Right lobe of liver (tissue), 6 donors: ENCODE results near the gene MARCHF6. TPM values are rescaled to one million over a fixed set of nuclear protein-coding genes. Genes with fewer than 3 reads are reported as not detected.
"Not testable (repeated sequence)": the region's sequence is repeated elsewhere in the genome, so short reads cannot be mapped to it uniquely, and the experiment has no call there.

ENCODE experiments used
- ATAC-seq, 4 donors: fragments of 200-7000 bp; cut with Tn5 transposase; one replicate each; pipeline ENCODE4 v1.9.1; 2020; ENCODE audit warnings: mild to moderate bottlenecking in 4 of 4, moderate library complexity in 4 of 4
- DNase-seq, 3 donors: peaks; one replicate each; pipeline ENCODE4 v3.0.0-alpha.2; 2020
- H3K27ac ChIP-seq, 3 donors: fragments of 200-600 bp; one replicate each; pipeline ENCODE4 v1.8.0; 2022
- H3K27me3 ChIP-seq, 2 donors: fragments of 200-600 bp; one replicate each; pipeline ENCODE4 v1.8.0; 2022
- H3K36me3 ChIP-seq, 4 donors: fragments of 200-600 bp; sonication (generic) in 1 of 4; one replicate each; pipeline versions ENCODE4 v1.5.1 to v1.8.0; 2017 to 2022; ENCODE audit warnings: control low read depth in 1 of 4
- H3K4me1 ChIP-seq, 4 donors: fragments of 200-600 bp; sonication (generic) in 1 of 4; one replicate each; pipeline versions ENCODE4 v1.5.1 to v1.8.0; 2017 to 2022; ENCODE audit warnings: control low read depth in 1 of 4
- H3K4me3 ChIP-seq, 3 donors: fragments of 200-600 bp; one replicate each; pipeline ENCODE4 v1.8.0; 2022
- H3K9me3 ChIP-seq, 4 donors: fragments of 200-600 bp; sonication (generic) in 1 of 4; one replicate each; pipeline versions ENCODE4 v1.5.1 to v1.8.0; 2017 to 2022; ENCODE audit warnings: control low read depth in 1 of 4
- CTCF ChIP-seq, 4 donors: fragments of 200-600 bp in 3 of 4; fragments of 450-650 bp in 1 of 4; IDR thresholded peaks; one replicate each; pipeline versions ENCODE4 v1.5.1 to v1.8.0; 2016 to 2022; ENCODE audit warnings: antibody characterized with exemption in 4 of 4, mild to moderate bottlenecking in 2 of 4
- POLR2A ChIP-seq: fragments of 450-650 bp; IDR thresholded peaks from one replicate; pipeline ENCODE4 v1.6.1; 2017; ENCODE audit warnings: antibody characterized with exemption, mild to moderate bottlenecking
- WGBS: methylation state at CpG from one replicate; pipeline ENCODE4 v1.1.6; 2018; ENCODE audit warnings: low coverage, low lambda C conversion rate; ENCODE audit not compliant: insufficient coverage; ENCODE audit errors: missing lambda C conversion rate; 5-methylcytosine and 5-hydroxymethylcytosine counted together
- intact Hi-C, 2 donors: fragments of 100-400 bp; cut with DNase I; formaldehyde crosslinking; loops; one replicate each; pipeline versions ENCODE4 v1.11.2 to v1.14.1; 2022
- total RNA-seq, 6 experiments: library from RNA; depleted of rRNA in 2 of 6; stranded (reverse); fragments of >200 nt in 2 of 6; fragmentation: NEBNext Ultra II Directional in 3 of 6; extraction: Animal tissue kit (Norgen Biotek cat#: 25700) in 3 of 6; gene quantifications; one replicate each; pipeline versions ENCODE4 v1.1.0 to v1.2.4, GENCODE V29; 2016 to 2023
- donor health status: DM: no; HTN: yes; CAD: no.
- donor health status: DM: no; HTN: no; CAD: no.
- donor health status: DM: no; HTN: no; CAD: no.
- donor health status: DM: no; HTN: yes; CAD: no.
- donor health status: DM: no; HTN: yes; CAD: no.

Gene MARCHF6
- total RNA-seq, 6 experiments from 2014 or later = 44.9 to 106 (median 68.6) TPM

- TF ChIP-seq POLR2A (no peak), CTCF (IDR thresholded peaks at IDR 0.05) (no peak)
- no peak overlapping the region for H3K27ac ChIP-seq
- peaks cover 0 to 22% (median 4%) of the 10 kb centered on the region in 4 donors for H3K4me1 ChIP-seq
- intact Hi-C loops = no loop called here
- DNase-seq = no peak
- H3K27me3 ChIP-seq = no peaks in the 10 kb centered on the region
- no peak for ATAC-seq
- no CpG with 5 or more reads among the region's 2 CpGs for WGBS
- no peaks in the 10 kb centered on the region for H3K36me3 ChIP-seq
- no peaks in the 10 kb centered on the region for H3K9me3 ChIP-seq
- no peak overlapping the region for H3K4me3 ChIP-seq
These were observed 14.8 kb upstream of the MARCHF6 start for GRCh38 chr5:10338686-10339057.

- TF ChIP-seq POLR2A (no peak), CTCF (IDR thresholded peaks at IDR 0.05) (no peak)
- ATAC-seq (no peak), DNase-seq (no peak)
- Histone ChIP-seq H3K36me3 (no peaks in the 10 kb centered on the region), H3K9me3 (no peaks in the 10 kb centered on the region), H3K4me1 (peaks cover 0 to 19% (median 4%) of the 10 kb centered on the region in 4 donors), H3K27me3 (no peaks in the 10 kb centered on the region), H3K27ac (no peak overlapping the region), H3K4me3 (no peak overlapping the region)
- WGBS = 73% methylated on average over 15 of the region's 19 CpGs
- intact Hi-C loops = no loop called here
These were observed 14.3 kb upstream of the MARCHF6 start for GRCh38 chr5:10339058-10339811.

GRCh38 chr5:10339958-10340357 lies 13.5 kb upstream of the MARCHF6 start:
- no peaks in the 10 kb centered on the region for H3K36me3 ChIP-seq
- H3K4me1 ChIP-seq = peaks cover 0 to 17% (median 4%) of the 10 kb centered on the region in 4 donors
- no peak for DNase-seq
- intact Hi-C loops = no loop called here
- H3K9me3 ChIP-seq = no peaks in the 10 kb centered on the region
- TF ChIP-seq POLR2A (no peak), CTCF (IDR thresholded peaks at IDR 0.05) (no peak)
- H3K4me3 ChIP-seq = no peak overlapping the region
- H3K27ac ChIP-seq = no peak overlapping the region
- 67% methylated on average over 1 of the region's 3 CpGs for WGBS
- no peak for ATAC-seq
- H3K27me3 ChIP-seq = no peaks in the 10 kb centered on the region

GRCh38 chr5:10343486-10343885 lies 10.0 kb upstream of the MARCHF6 start:
- no peak for ATAC-seq
- Histone ChIP-seq H3K4me3 (no peak overlapping the region), H3K27me3 (no peaks in the 10 kb centered on the region), H3K9me3 (no peaks in the 10 kb centered on the region), H3K4me1 (no peaks in the 10 kb centered on the region), H3K36me3 (no peaks in the 10 kb centered on the region), H3K27ac (no peak overlapping the region)
- 84% methylated on average over 3 of the region's 4 CpGs for WGBS
- intact Hi-C loops = no loop called here
- DNase-seq = no peak
- TF ChIP-seq CTCF (IDR thresholded peaks at IDR 0.05) = no peak
- TF ChIP-seq POLR2A = no peak

GRCh38 chr5:10344461-10345106 lies 8.9 kb upstream of the MARCHF6 start:
- H3K4me1 ChIP-seq, H3K27ac ChIP-seq, H3K27me3 ChIP-seq, intact Hi-C loops, H3K4me3 ChIP-seq, H3K36me3 ChIP-seq, ATAC-seq, H3K9me3 ChIP-seq, DNase-seq: not testable (repeated sequence)
- WGBS = 98% methylated on average over 5 of the region's 5 CpGs
